ENCODE results near the gene CD9.
"Not testable (repeated sequence)": the region's sequence is repeated elsewhere in the genome, so short reads cannot be mapped to it uniquely, and the experiment has no call there.

Gene CD9

GRCh38 chr12:6207259-6207925 is 7.2 kb downstream of the CD9 start:
- Histone ChIP-seq H3K36me3 (ENCODE audit: control insufficient read depth in 5 of 5, insufficient read depth in 5 of 5, low read length in 5 of 5) (peaks cover 0 to 4% (median 0%) of the 10 kb centered on the region in 5 donors), H3K9ac (ENCODE audit: low read length in 5 of 5) (peak overlapping the region in 1 of 5 donors; percentile 18), H3K27ac (ENCODE audit: low read depth, low read length) (no peak overlapping the region), H3K9me3 (ENCODE audit: control insufficient read depth in 5 of 5, low read length in 5 of 5) (no peaks in the 10 kb centered on the region), H3K4me1 (ENCODE audit: control insufficient read depth in 5 of 5, insufficient read depth in 5 of 5, low read length in 5 of 5) (peaks cover 2 to 52% (median 41%) of the 10 kb centered on the region in 5 donors), H3K4me3 (ENCODE audit: low read depth in 1 of 5, low read length in 5 of 5) (no peak overlapping the region), H3K27me3 (ENCODE audit: control insufficient read depth in 5 of 5, insufficient read depth in 4 of 5, low read length in 5 of 5) (peaks cover 0 to 8% (median 0%) of the 10 kb centered on the region in 5 donors)

GRCh38 chr12:6208130-6208529 is 7.9 kb downstream of the CD9 start:
- Histone ChIP-seq H3K4me1 (ENCODE audit: control insufficient read depth in 5 of 5, insufficient read depth in 5 of 5, low read length in 5 of 5) (peaks cover 2 to 50% (median 36%) of the 10 kb centered on the region in 5 donors), H3K36me3 (ENCODE audit: control insufficient read depth in 5 of 5, insufficient read depth in 5 of 5, low read length in 5 of 5) (peaks cover 0 to 4% (median 0%) of the 10 kb centered on the region in 5 donors), H3K4me3 (ENCODE audit: low read depth in 1 of 5, low read length in 5 of 5) (no peak overlapping the region), H3K9me3 (ENCODE audit: control insufficient read depth in 5 of 5, low read length in 5 of 5) (no peaks in the 10 kb centered on the region), H3K27ac (ENCODE audit: low read depth, low read length) (no peak overlapping the region), H3K9ac (ENCODE audit: low read length in 5 of 5) (no peak overlapping the region), H3K27me3 (ENCODE audit: control insufficient read depth in 5 of 5, insufficient read depth in 4 of 5, low read length in 5 of 5) (peaks cover 0 to 1% (median 0%) of the 10 kb centered on the region in 5 donors)

GRCh38 chr12:6209428-6209827 is 9.2 kb downstream of the CD9 start:
- not testable (repeated sequence) for H3K9me3 ChIP-seq (ENCODE audit: control insufficient read depth in 5 of 5, low read length in 5 of 5); H3K27ac ChIP-seq (ENCODE audit: low read depth, low read length); H3K4me3 ChIP-seq (ENCODE audit: low read depth in 1 of 5, low read length in 5 of 5); H3K9ac ChIP-seq (ENCODE audit: low read length in 5 of 5); H3K36me3 ChIP-seq (ENCODE audit: control insufficient read depth in 5 of 5, insufficient read depth in 5 of 5, low read length in 5 of 5); H3K27me3 ChIP-seq (ENCODE audit: control insufficient read depth in 5 of 5, insufficient read depth in 4 of 5, low read length in 5 of 5)
- H3K4me1 ChIP-seq (ENCODE audit: control insufficient read depth in 5 of 5, insufficient read depth in 5 of 5, low read length in 5 of 5), result peaks cover 2 to 48% (median 35%) of the 10 kb centered on the region in 5 donors

DNA sequence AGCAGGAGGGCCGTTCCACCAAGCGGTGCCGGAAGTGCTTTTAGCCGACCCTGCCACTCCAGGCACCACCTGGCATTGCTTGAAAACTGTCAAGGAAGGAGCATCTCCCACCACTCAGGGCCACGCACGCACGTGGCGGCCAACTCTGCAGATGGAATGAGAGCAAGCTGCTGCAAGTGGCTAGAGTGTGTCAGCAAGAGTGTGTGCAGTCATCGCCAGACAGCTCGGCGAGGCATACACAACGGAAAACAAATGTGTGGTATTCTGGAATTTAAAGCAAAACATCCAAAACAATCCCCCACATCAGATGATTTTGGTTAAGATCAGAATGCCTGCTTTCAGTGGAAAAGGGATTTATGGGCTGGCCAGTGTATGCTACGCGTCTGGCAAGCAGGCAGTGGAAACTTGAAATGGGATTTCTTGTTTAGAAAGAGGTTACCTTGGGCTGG is 11.2 kb downstream of the CD9 start:
- Histone ChIP-seq H3K36me3 (ENCODE audit: control insufficient read depth in 5 of 5, insufficient read depth in 5 of 5, low read length in 5 of 5) (peaks cover 0 to 4% (median 0%) of the 10 kb centered on the region in 5 donors), H3K4me3 (ENCODE audit: low read depth in 1 of 5, low read length in 5 of 5) (no peak overlapping the region), H3K4me1 (ENCODE audit: control insufficient read depth in 5 of 5, insufficient read depth in 5 of 5, low read length in 5 of 5) (peaks cover 2 to 36% (median 28%) of the 10 kb centered on the region in 5 donors), H3K27me3 (ENCODE audit: control insufficient read depth in 5 of 5, insufficient read depth in 4 of 5, low read length in 5 of 5) (no peaks in the 10 kb centered on the region), H3K9me3 (ENCODE audit: control insufficient read depth in 5 of 5, low read length in 5 of 5) (no peaks in the 10 kb centered on the region), H3K9ac (ENCODE audit: low read length in 5 of 5) (no peak overlapping the region), H3K27ac (ENCODE audit: low read depth, low read length) (no peak overlapping the region)

DNA sequence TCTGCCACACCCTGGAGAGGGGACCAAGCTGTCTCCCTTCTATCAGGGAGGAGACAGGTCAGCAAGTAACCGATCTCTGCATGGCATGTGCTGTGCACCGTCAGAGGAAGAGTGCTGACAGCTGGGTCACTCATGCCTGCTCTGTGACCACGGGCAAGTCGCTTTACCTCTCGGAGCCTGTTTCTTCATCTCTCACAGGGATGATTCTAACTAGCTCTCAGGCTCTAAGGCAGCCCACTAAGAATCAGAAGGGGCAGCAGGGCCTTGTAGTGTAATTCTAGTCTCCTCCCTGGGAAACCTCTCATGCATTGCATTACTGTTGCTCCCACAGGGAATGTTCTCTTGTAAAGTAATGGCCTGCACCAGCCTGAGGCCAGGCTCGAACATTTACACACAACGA is 11.9 kb downstream of the CD9 start:
- Histone ChIP-seq H3K4me3 (ENCODE audit: low read depth in 1 of 5, low read length in 5 of 5) (no peak overlapping the region), H3K4me1 (ENCODE audit: control insufficient read depth in 5 of 5, insufficient read depth in 5 of 5, low read length in 5 of 5) (peaks cover 2 to 32% (median 23%) of the 10 kb centered on the region in 5 donors), H3K27me3 (ENCODE audit: control insufficient read depth in 5 of 5, insufficient read depth in 4 of 5, low read length in 5 of 5) (no peaks in the 10 kb centered on the region), H3K9me3 (ENCODE audit: control insufficient read depth in 5 of 5, low read length in 5 of 5) (no peaks in the 10 kb centered on the region), H3K27ac (ENCODE audit: low read depth, low read length) (no peak overlapping the region), H3K36me3 (ENCODE audit: control insufficient read depth in 5 of 5, insufficient read depth in 5 of 5, low read length in 5 of 5) (peaks cover 0 to 4% (median 0%) of the 10 kb centered on the region in 5 donors), H3K9ac (ENCODE audit: low read length in 5 of 5) (no peak overlapping the region)

- Histone ChIP-seq H3K27ac (ENCODE audit: low read depth, low read length) (no peak overlapping the region), H3K9ac (ENCODE audit: low read length in 5 of 5) (no peak overlapping the region), H3K27me3 (ENCODE audit: control insufficient read depth in 5 of 5, insufficient read depth in 4 of 5, low read length in 5 of 5) (no peaks in the 10 kb centered on the region), H3K9me3 (ENCODE audit: control insufficient read depth in 5 of 5, low read length in 5 of 5) (no peaks in the 10 kb centered on the region), H3K4me1 (ENCODE audit: control insufficient read depth in 5 of 5, insufficient read depth in 5 of 5, low read length in 5 of 5) (peaks cover 2 to 26% (median 15%) of the 10 kb centered on the region in 5 donors), H3K36me3 (ENCODE audit: control insufficient read depth in 5 of 5, insufficient read depth in 5 of 5, low read length in 5 of 5) (peaks cover 0 to 4% (median 0%) of the 10 kb centered on the region in 5 donors), H3K4me3 (ENCODE audit: low read depth in 1 of 5, low read length in 5 of 5) (no peak overlapping the region)
Measured at GRCh38 chr12:6213969-6214368, 13.8 kb downstream of the CD9 start.

DNA sequence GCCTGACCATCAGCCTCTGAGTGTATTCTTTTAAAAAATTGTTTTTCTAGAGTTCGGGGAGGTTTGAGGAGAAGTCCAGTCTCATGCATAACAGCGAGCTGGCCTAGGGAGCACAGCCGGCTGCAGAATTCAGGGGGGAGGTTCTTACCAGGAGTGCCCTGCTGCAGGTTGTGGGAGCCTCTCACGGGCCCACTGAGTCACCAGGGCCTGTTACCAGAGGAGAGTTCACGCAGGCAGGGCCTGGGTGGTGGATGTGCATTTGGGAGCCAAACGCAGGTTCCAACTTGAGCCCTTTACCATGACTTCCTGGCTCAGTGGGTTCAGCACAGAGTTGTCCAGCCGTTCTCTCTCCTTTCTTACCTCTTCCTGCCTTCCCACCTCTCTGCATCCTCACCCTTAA is 14.4 kb downstream of the CD9 start:
- Histone ChIP-seq H3K4me3 (ENCODE audit: low read depth in 1 of 5, low read length in 5 of 5) (no peak overlapping the region), H3K36me3 (ENCODE audit: control insufficient read depth in 5 of 5, insufficient read depth in 5 of 5, low read length in 5 of 5) (peaks cover 0 to 4% (median 0%) of the 10 kb centered on the region in 5 donors), H3K27me3 (ENCODE audit: control insufficient read depth in 5 of 5, insufficient read depth in 4 of 5, low read length in 5 of 5) (no peaks in the 10 kb centered on the region), H3K27ac (ENCODE audit: low read depth, low read length) (no peak overlapping the region), H3K4me1 (ENCODE audit: control insufficient read depth in 5 of 5, insufficient read depth in 5 of 5, low read length in 5 of 5) (peaks cover 2 to 26% (median 15%) of the 10 kb centered on the region in 5 donors), H3K9ac (ENCODE audit: low read length in 5 of 5) (no peak overlapping the region), H3K9me3 (ENCODE audit: control insufficient read depth in 5 of 5, low read length in 5 of 5) (no peaks in the 10 kb centered on the region)

DNA sequence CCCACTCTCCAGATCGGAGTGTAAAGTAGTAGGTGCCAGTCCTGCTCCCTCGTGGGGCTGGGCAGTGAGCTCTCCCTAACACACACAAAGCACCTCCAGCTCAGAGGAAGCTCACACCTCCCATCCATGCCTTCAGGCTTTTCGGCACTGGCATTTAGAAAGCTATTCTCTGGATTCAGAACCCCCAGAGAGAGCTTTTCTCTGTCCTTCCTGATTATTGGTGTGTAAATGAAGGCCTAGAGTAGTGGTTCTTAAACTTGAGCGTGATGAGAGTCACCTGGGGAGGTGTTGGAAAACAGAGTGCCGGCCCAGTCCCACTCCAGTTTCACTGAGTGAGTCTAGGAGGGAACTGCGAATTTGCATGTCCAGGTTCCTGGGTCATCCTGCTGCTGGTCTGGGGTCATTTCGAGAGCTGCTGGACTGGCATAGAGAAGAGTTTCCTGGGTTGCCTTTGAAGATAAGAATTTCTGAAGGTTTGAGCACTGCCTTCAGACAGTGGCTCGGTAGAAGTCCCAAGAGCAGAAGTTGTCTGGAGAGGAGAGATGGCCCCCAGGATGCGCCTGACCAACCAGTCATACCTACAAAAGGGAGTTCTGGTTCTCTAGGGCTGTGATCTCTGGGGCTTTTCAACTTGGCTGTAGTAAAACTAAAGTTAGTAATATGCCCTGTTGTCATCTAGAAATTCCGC is 15.1 kb downstream of the CD9 start:
- peaks cover 0 to 25% (median 14%) of the 10 kb centered on the region in 5 donors for H3K4me1 ChIP-seq (ENCODE audit: control insufficient read depth in 5 of 5, insufficient read depth in 5 of 5, low read length in 5 of 5)
- no peak overlapping the region for H3K9ac ChIP-seq (ENCODE audit: low read length in 5 of 5)

GRCh38 chr12:6215932-6216494 is 15.8 kb downstream of the CD9 start:
- Histone ChIP-seq H3K9ac (ENCODE audit: low read length in 5 of 5) (no peak overlapping the region), H3K27me3 (ENCODE audit: control insufficient read depth in 5 of 5, insufficient read depth in 4 of 5, low read length in 5 of 5) (no peaks in the 10 kb centered on the region), H3K27ac (ENCODE audit: low read depth, low read length) (no peak overlapping the region), H3K4me1 (ENCODE audit: control insufficient read depth in 5 of 5, insufficient read depth in 5 of 5, low read length in 5 of 5) (peaks cover 0 to 20% (median 11%) of the 10 kb centered on the region in 5 donors), H3K4me3 (ENCODE audit: low read depth in 1 of 5, low read length in 5 of 5) (no peak overlapping the region), H3K9me3 (ENCODE audit: control insufficient read depth in 5 of 5, low read length in 5 of 5) (no peaks in the 10 kb centered on the region), H3K36me3 (ENCODE audit: control insufficient read depth in 5 of 5, insufficient read depth in 5 of 5, low read length in 5 of 5) (peaks cover 0 to 4% (median 0%) of the 10 kb centered on the region in 5 donors)

More for the DNA sequence above, 15.1 kb downstream of the CD9 start:
- Histone ChIP-seq H3K27ac (ENCODE audit: low read depth, low read length) (no peak overlapping the region), H3K4me3 (ENCODE audit: low read depth in 1 of 5, low read length in 5 of 5) (no peak overlapping the region), H3K36me3 (ENCODE audit: control insufficient read depth in 5 of 5, insufficient read depth in 5 of 5, low read length in 5 of 5) (peaks cover 0 to 4% (median 0%) of the 10 kb centered on the region in 5 donors), H3K27me3 (ENCODE audit: control insufficient read depth in 5 of 5, insufficient read depth in 4 of 5, low read length in 5 of 5) (no peaks in the 10 kb centered on the region), H3K9me3 (ENCODE audit: control insufficient read depth in 5 of 5, low read length in 5 of 5) (no peaks in the 10 kb centered on the region)

GRCh38 chr12:6216581-6216980 is 16.4 kb downstream of the CD9 start:
- H3K4me3 ChIP-seq (ENCODE audit: low read depth in 1 of 5, low read length in 5 of 5), result no peak overlapping the region
- no peak overlapping the region for H3K9ac ChIP-seq (ENCODE audit: low read length in 5 of 5)
- peaks cover 0 to 17% (median 11%) of the 10 kb centered on the region in 5 donors for H3K4me1 ChIP-seq (ENCODE audit: control insufficient read depth in 5 of 5, insufficient read depth in 5 of 5, low read length in 5 of 5)

More at GRCh38 chr12:6216581-6216980, 16.4 kb downstream of the CD9 start:
- Histone ChIP-seq H3K36me3 (ENCODE audit: control insufficient read depth in 5 of 5, insufficient read depth in 5 of 5, low read length in 5 of 5) (peaks cover 0 to 4% (median 0%) of the 10 kb centered on the region in 5 donors), H3K9me3 (ENCODE audit: control insufficient read depth in 5 of 5, low read length in 5 of 5) (no peaks in the 10 kb centered on the region), H3K27me3 (ENCODE audit: control insufficient read depth in 5 of 5, insufficient read depth in 4 of 5, low read length in 5 of 5) (no peaks in the 10 kb centered on the region), H3K27ac (ENCODE audit: low read depth, low read length) (no peak overlapping the region)

All from subcutaneous abdominal adipose tissue (tissue), 5 donors.